ENCODE results near the gene KEAP1. TPM values are rescaled to one million over a fixed set of nuclear protein-coding genes. Genes with fewer than 3 reads are reported as not detected.

Gene KEAP1
- total and polyA plus RNA-seq, 9 of the 15 experiments (the other 6 are each of a cell fraction or from before 2014, with no cell fraction given) = 2.1 to 95.6 (median 64.3) TPM

DNA sequence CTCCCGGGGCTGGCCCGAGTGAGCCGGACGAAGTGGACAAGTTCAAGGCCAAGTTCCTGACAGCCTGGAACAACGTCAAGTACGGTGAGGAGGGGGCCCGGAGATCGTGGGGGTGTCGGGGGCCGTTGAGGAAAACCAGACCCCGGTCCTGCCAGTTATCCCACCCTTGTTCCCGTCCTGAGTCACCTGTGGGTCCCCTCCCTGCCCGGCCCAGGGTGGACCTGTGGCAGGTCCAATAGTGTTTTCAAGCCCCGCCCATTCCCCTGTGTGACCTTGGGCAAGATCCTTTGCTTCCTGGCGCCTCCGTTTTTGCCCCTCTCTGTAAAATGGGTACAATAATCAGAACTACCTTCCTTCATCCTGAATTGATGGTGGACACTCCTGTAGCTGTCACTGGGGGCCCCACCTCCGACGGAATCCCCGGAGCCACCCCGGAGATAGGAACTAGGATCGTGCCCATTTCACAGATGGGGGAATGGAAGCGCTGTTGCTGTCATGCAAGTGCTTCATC is 41.1 kb upstream of the KEAP1 start (continued):
- TF ChIP-seq RBBP5 (IDR thresholded peaks at IDR 0.05; ENCODE audit: borderline replicate concordance, insufficient read depth, low read length, poor library complexity, severe bottlenecking) (peak; percentile 5), EP400 (IDR thresholded peaks at IDR 0.05) (no peak), MED1 (CRISPR knock-in tag; IDR thresholded peaks at IDR 0.05; ENCODE audit: borderline replicate concordance) (no peak), SIN3A (IDR thresholded peaks at IDR 0.05; ENCODE audit: borderline replicate concordance in 2 of 2, control insufficient read depth in 1 of 2, low read depth in 2 of 2, low read length in 2 of 2) (0 out of 4 replicates have a peak, but pooled peaks of 1 of the 2 experiments have one; percentile 23), TFAM (CRISPR knock-in tag; conservative IDR thresholded peaks at IDR 0.05) (no peak), GABPA (tag; conservative IDR thresholded peaks at IDR 0.05; ENCODE audit: low read depth) (no peak), KDM1A (IDR thresholded peaks at IDR 0.05) (peak in 1 of 2 experiments; percentile 89), CREM (IDR thresholded peaks at IDR 0.05; ENCODE audit: low read depth) (no peak), RBM25 (IDR thresholded peaks at IDR 0.05; ENCODE audit: low read depth, low read length, severe bottlenecking) (peak; percentile 94), ZKSCAN3 (CRISPR knock-in tag; IDR thresholded peaks at IDR 0.05) (no peak), ZC3H11A (IDR thresholded peaks at IDR 0.05; ENCODE audit: low read depth, low read length) (no peak), PPARD (CRISPR knock-in tag; IDR thresholded peaks at IDR 0.05) (no peak), SMAD1 (IDR thresholded peaks at IDR 0.05; ENCODE audit: low read depth, low read length, partially characterized antibody) (peak; percentile 1), MYC (IDR thresholded peaks at IDR 0.05; ENCODE audit: low read depth, low read length) (no peak), MYC (CRISPR knock-in tag; IDR thresholded peaks at IDR 0.05; ENCODE audit: borderline replicate concordance, low read depth) (0 out of 2 replicates have a peak, but pooled peaks have one; percentile 53), ARNT (IDR thresholded peaks at IDR 0.05) (no peak), CCNT2 (IDR thresholded peaks at IDR 0.05; ENCODE audit: borderline replicate concordance, extremely low read depth, insufficient read length, low read depth, low read length) (no peak)
- TF ChIP-seq, protein P1, sequence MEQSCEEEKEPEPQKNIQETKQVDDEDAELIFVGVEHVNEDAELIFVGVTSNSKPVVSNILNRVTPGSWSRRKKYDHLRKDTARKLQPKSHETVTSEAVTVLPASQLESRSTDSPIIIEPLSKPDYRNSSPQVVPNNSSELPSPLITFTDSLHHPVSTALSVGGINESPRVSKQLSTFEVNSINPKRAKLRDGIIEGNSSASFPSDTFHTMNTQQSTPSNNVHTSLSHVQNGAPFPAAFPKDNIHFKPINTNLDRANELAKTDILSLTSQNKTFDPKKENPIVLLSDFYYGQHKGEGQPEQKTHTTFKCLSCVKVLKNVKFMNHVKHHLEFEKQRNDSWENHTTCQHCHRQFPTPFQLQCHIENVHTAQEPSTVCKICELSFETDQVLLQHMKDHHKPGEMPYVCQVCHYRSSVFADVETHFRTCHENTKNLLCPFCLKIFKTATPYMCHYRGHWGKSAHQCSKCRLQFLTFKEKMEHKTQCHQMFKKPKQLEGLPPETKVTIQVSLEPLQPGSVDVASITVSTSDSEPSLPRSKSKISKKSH (CRISPR knock-in tag; IDR thresholded peaks at IDR 0.05) = no peak
- TF ChIP-seq, protein P2, sequence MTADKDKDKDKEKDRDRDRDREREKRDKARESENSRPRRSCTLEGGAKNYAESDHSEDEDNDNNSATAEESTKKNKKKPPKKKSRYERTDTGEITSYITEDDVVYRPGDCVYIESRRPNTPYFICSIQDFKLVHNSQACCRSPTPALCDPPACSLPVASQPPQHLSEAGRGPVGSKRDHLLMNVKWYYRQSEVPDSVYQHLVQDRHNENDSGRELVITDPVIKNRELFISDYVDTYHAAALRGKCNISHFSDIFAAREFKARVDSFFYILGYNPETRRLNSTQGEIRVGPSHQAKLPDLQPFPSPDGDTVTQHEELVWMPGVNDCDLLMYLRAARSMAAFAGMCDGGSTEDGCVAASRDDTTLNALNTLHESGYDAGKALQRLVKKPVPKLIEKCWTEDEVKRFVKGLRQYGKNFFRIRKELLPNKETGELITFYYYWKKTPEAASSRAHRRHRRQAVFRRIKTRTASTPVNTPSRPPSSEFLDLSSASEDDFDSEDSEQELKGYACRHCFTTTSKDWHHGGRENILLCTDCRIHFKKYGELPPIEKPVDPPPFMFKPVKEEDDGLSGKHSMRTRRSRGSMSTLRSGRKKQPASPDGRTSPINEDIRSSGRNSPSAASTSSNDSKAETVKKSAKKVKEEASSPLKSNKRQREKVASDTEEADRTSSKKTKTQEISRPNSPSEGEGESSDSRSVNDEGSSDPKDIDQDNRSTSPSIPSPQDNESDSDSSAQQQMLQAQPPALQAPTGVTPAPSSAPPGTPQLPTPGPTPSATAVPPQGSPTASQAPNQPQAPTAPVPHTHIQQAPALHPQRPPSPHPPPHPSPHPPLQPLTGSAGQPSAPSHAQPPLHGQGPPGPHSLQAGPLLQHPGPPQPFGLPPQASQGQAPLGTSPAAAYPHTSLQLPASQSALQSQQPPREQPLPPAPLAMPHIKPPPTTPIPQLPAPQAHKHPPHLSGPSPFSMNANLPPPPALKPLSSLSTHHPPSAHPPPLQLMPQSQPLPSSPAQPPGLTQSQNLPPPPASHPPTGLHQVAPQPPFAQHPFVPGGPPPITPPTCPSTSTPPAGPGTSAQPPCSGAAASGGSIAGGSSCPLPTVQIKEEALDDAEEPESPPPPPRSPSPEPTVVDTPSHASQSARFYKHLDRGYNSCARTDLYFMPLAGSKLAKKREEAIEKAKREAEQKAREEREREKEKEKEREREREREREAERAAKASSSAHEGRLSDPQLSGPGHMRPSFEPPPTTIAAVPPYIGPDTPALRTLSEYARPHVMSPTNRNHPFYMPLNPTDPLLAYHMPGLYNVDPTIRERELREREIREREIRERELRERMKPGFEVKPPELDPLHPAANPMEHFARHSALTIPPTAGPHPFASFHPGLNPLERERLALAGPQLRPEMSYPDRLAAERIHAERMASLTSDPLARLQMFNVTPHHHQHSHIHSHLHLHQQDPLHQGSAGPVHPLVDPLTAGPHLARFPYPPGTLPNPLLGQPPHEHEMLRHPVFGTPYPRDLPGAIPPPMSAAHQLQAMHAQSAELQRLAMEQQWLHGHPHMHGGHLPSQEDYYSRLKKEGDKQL (CRISPR knock-in tag; IDR thresholded peaks at IDR 0.05; ENCODE audit: borderline replicate concordance) = no peak
- TF ChIP-seq, protein P3, sequence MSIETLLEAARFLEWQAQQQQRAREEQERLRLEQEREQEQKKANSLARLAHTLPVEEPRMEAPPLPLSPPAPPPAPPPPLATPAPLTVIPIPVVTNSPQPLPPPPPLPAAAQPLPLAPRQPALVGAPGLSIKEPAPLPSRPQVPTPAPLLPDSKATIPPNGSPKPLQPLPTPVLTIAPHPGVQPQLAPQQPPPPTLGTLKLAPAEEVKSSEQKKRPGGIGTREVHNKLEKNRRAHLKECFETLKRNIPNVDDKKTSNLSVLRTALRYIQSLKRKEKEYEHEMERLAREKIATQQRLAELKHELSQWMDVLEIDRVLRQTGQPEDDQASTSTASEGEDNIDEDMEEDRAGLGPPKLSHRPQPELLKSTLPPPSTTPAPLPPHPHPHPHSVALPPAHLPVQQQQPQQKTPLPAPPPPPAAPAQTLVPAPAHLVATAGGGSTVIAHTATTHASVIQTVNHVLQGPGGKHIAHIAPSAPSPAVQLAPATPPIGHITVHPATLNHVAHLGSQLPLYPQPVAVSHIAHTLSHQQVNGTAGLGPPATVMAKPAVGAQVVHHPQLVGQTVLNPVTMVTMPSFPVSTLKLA (conservative IDR thresholded peaks at IDR 0.05) = 0 out of 4 replicates have a peak, but pooled peaks of 1 of the 2 experiments have one; percentile 12

Data from K562 (cell line).